OCI-LY1 (cell line): ENCODE data around the gene ITSN1.

ENCODE experiments used
- CTCF ChIP-seq: fragments of 200-600 bp; sonication (generic), shearing (Covaris generic); IDR thresholded peaks from 2 replicates; pipeline ENCODE4 v1.5.1; 2017; ENCODE audit warnings: mild to moderate bottlenecking, antibody characterized with exemption, low read length, moderate library complexity, mixed read lengths
- EZH2 ChIP-seq: fragments of 200-600 bp; sonication (generic), shearing (Covaris generic); IDR thresholded peaks from 2 replicates; pipeline ENCODE4 v1.8.0; 2017; ENCODE audit warnings: borderline replicate concordance, mixed run types, mild to moderate bottlenecking, antibody characterized with exemption, low read length, moderate library complexity, mixed read lengths

GRCh38 chr21:33865176-33865575 lies 222.9 kb downstream of the ITSN1 start:
- TF ChIP-seq CTCF (no peak), EZH2 (no peak)
